NT2/D1 (cell line): ENCODE measurements around the gene RSPH10B2.
"Not testable (repeated sequence)": the region's sequence is repeated elsewhere in the genome, so short reads cannot be mapped to it uniquely, and the experiment has no call there.

Experiments used
- SUZ12 ChIP-seq: IDR thresholded peaks from 2 replicates; pipeline ENCODE4 v1.6.1; 2011; ENCODE audit not compliant: insufficient read length, insufficient read depth; ENCODE audit errors: extremely low read depth
- YY1 ChIP-seq: IDR thresholded peaks from 2 replicates; pipeline ENCODE4 v1.6.1; 2011; ENCODE audit not compliant: insufficient read length, insufficient read depth

DNA sequence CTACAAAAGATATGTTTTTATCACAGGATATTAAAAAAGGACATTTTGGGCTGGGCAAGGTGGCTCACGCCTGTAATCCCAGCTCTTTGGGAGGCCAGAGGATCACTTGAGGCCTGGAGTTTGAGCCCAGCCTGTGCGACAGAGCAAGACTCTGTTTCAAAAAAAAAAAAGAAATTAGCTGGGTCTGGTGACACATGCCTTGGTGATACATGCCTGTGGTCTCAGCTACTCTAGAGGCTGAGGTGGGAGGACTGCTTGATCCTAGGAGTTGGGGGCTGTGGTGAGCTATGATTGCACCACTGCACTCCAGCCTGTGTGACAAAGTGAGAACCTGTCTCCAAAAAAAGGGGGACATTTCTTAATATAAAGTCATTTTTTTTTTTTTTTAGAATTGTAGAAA lies 46.4 kb downstream of the RSPH10B2 start:
- TF ChIP-seq SUZ12, YY1: not testable (repeated sequence)
